HCT116 (cell line): ENCODE measurements around the gene INPP5J. TPM values are rescaled to one million over a fixed set of nuclear protein-coding genes. Genes with fewer than 3 reads are reported as not detected.

Experiments
- ATAC-seq: fragments of 200-7000 bp; cut with Tn5 transposase; 2 replicates; pipeline ENCODE4 v1.9.1; 2020; ENCODE audit warnings: mild to moderate bottlenecking, moderate library complexity
- BruUV-seq: library from RNA; stranded (reverse); fragments of 400-500 nt; replicated peaks from 2 replicates; lab custom pipeline; 2021; lab: Mats Ljungman, UMichigan
- CTCF ChIA-PET: fragments of 300-600 bp; sonication (Branson Sonifier 250); formaldehyde crosslinking; loops from one replicate; lab custom pipeline; 2021; ENCODE audit warnings: antibody characterized with exemption; lab: Charles Lee
- POLR2A ChIA-PET: fragments of 300-600, 350-600 bp; sonication (Branson Sonifier 250); formaldehyde crosslinking; loops from one replicate; lab custom pipeline; 2021; ENCODE audit warnings: antibody characterized with exemption; lab: Charles Lee
- RAD21 ChIA-PET, 2 experiments: fragments of 300-600 bp; sonication (Branson Sonifier 250); formaldehyde crosslinking; loops; one replicate each; lab custom pipeline; 2023; ENCODE audit warnings: low total read pairs in 2 of 2; ENCODE audit not compliant: uncharacterized antibody in 2 of 2, unreplicated experiment in 2 of 2, low non-redundant PET in 1 of 2; lab: Charles Lee
- DNase-seq: peaks from one replicate; pipeline ENCODE4 v3.0.0-alpha.2; 2010; ENCODE audit warnings: low read depth, low spot score
- H2AFZ ChIP-seq: fragments of 200-600 bp; shearing (Covaris generic), sonication (generic); 2 replicates; pipeline ENCODE4 v1.6.1; 2017; ENCODE audit warnings: low read depth, mixed run types, mixed read lengths, antibody characterized with exemption, low read length; ENCODE audit not compliant: poor library complexity, severe bottlenecking
- H3K27ac ChIP-seq: 2 replicates; pipeline ENCODE4 v1.5.1; 2012; ENCODE audit warnings: low read depth, low read length
- H3K27me3 ChIP-seq: fragments of 200-600 bp; sonication (generic); 2 replicates; pipeline ENCODE4 v1.6.1; 2016; ENCODE audit warnings: mixed run types, low read length, mixed read lengths; ENCODE audit not compliant: insufficient read depth
- H3K36me3 ChIP-seq, 2 experiments: fragments of 200-500 bp in 1 of 2; fragments of 200-600 bp in 1 of 2; sonication (Bioruptor generic) in 1 of 2; sonication (generic) in 1 of 2; 2 replicates each; pipeline versions ENCODE4 v1.5.1 to v1.6.1; 2014 to 2016; ENCODE audit warnings: low read length in 2 of 2, inconsistent platforms in 1 of 2, mixed read lengths in 1 of 2, mixed run types in 1 of 2; ENCODE audit not compliant: insufficient read depth in 2 of 2, control insufficient read depth in 1 of 2
- H3K4me1 ChIP-seq, 2 experiments: fragments of 200-600 bp in 1 of 2; sonication (generic) in 1 of 2; 2 replicates each; pipeline versions ENCODE4 v1.5.1 to v1.6.1; 2012 to 2017; ENCODE audit warnings: low read length in 2 of 2, inconsistent platforms in 1 of 2, mild to moderate bottlenecking in 1 of 2, mixed read lengths in 1 of 2, mixed run types in 1 of 2, moderate library complexity in 1 of 2; ENCODE audit not compliant: insufficient read depth in 2 of 2, control insufficient read depth in 1 of 2
- H3K4me2 ChIP-seq: fragments of 200-600 bp; sonication (generic); 2 replicates; pipeline ENCODE4 v1.6.1; 2017; ENCODE audit warnings: mixed run types, low read length, mixed read lengths
- H3K4me3 ChIP-seq, 2 experiments: fragments of 200-600 bp in 1 of 2; sonication (generic) in 1 of 2; replicated peaks in 1 of 2; 2 replicates each; pipeline ENCODE4 v1.5.1; 2011 to 2016; ENCODE audit warnings: low read length in 2 of 2, control low read depth in 1 of 2, low read depth in 1 of 2, mild to moderate bottlenecking in 1 of 2, mixed read lengths in 1 of 2, mixed run types in 1 of 2
- H3K79me2 ChIP-seq: fragments of 200-600 bp; sonication (generic); 2 replicates; pipeline ENCODE4 v1.6.1; 2017; ENCODE audit warnings: mild to moderate bottlenecking, mixed run types, low read length, moderate library complexity, mixed read lengths; ENCODE audit not compliant: insufficient read depth
- H3K9ac ChIP-seq: fragments of 200-600 bp; sonication (generic); 2 replicates; pipeline ENCODE4 v1.6.1; 2016; ENCODE audit warnings: low read length, mixed read lengths
- H3K9me2 ChIP-seq: fragments of 200-600 bp; sonication (generic), shearing (Covaris generic); 2 replicates; pipeline ENCODE4 v1.6.1; 2017; ENCODE audit warnings: mixed run types, mild to moderate bottlenecking, moderate library complexity; ENCODE audit not compliant: insufficient read depth
- H3K9me3 ChIP-seq, 2 experiments: fragments of 200-500 bp in 1 of 2; fragments of 200-600 bp in 1 of 2; sonication (Bioruptor generic) in 1 of 2; sonication (generic) in 1 of 2; 2 replicates each; pipeline ENCODE4 v1.6.1; 2014 to 2017; ENCODE audit warnings: low read length in 2 of 2, mixed read lengths in 2 of 2, inconsistent platforms in 1 of 2, low read depth in 1 of 2, mild to moderate bottlenecking in 1 of 2, mixed run types in 1 of 2, moderate library complexity in 1 of 2; ENCODE audit not compliant: control insufficient read depth in 1 of 2, insufficient read depth in 1 of 2
- H4K20me1 ChIP-seq: fragments of 200-600 bp; sonication (generic), shearing (Covaris generic); 2 replicates; pipeline ENCODE4 v1.6.1; 2017; ENCODE audit warnings: mixed run types, mild to moderate bottlenecking, moderate library complexity; ENCODE audit not compliant: insufficient read depth
- CEBPB ChIP-seq: IDR thresholded peaks from 2 replicates; pipeline ENCODE4 v1.6.1; 2012; ENCODE audit warnings: low read depth
- ELF1 ChIP-seq: IDR thresholded peaks from 2 replicates; pipeline ENCODE4 v1.6.1; 2012; ENCODE audit warnings: low read depth, borderline replicate concordance
- FOSL1 ChIP-seq: IDR thresholded peaks from 2 replicates; pipeline ENCODE4 v1.6.1; 2012; ENCODE audit warnings: low read depth
- POLR2AphosphoS5 ChIP-seq: IDR thresholded peaks from 2 replicates; pipeline ENCODE4 v1.6.1; 2011; ENCODE audit warnings: mild to moderate bottlenecking, low read depth, low read length, moderate library complexity
- RAD21 ChIP-seq: IDR thresholded peaks from 2 replicates; pipeline ENCODE4 v1.6.1; 2012; ENCODE audit warnings: low read depth, mild to moderate bottlenecking
- SP1 ChIP-seq: IDR thresholded peaks from 2 replicates; pipeline ENCODE4 v1.6.1; 2012; ENCODE audit warnings: low read depth
- YY1 ChIP-seq: IDR thresholded peaks from 2 replicates; pipeline ENCODE4 v1.6.1; 2011; ENCODE audit warnings: low read length, low read depth, moderate library complexity, mild to moderate bottlenecking; ENCODE audit not compliant: insufficient replicate concordance; ENCODE audit errors: extremely low read depth
- intact Hi-C: fragments of 100-400 bp; cut with micrococcal nuclease; formaldehyde crosslinking; loops from 2 replicates; pipeline ENCODE4 v1.10.0; 2022
- total RNA-seq: library from RNA; stranded (reverse); gene quantifications from one replicate; pipeline ENCODE4 v1.2.1, GENCODE V29; 2021; ENCODE audit not compliant: unreplicated experiment
- TF ChIP-seq, protein P1 (sequence below): IDR thresholded peaks from 2 replicates; pipeline ENCODE4 v1.6.1; 2012
- TF ChIP-seq, protein P2 (sequence below): IDR thresholded peaks from 2 replicates; pipeline ENCODE4 v1.6.1; 2012

Gene INPP5J
- total RNA-seq, 1 experiment from 2014 or later, result 8.9 TPM

DNA sequence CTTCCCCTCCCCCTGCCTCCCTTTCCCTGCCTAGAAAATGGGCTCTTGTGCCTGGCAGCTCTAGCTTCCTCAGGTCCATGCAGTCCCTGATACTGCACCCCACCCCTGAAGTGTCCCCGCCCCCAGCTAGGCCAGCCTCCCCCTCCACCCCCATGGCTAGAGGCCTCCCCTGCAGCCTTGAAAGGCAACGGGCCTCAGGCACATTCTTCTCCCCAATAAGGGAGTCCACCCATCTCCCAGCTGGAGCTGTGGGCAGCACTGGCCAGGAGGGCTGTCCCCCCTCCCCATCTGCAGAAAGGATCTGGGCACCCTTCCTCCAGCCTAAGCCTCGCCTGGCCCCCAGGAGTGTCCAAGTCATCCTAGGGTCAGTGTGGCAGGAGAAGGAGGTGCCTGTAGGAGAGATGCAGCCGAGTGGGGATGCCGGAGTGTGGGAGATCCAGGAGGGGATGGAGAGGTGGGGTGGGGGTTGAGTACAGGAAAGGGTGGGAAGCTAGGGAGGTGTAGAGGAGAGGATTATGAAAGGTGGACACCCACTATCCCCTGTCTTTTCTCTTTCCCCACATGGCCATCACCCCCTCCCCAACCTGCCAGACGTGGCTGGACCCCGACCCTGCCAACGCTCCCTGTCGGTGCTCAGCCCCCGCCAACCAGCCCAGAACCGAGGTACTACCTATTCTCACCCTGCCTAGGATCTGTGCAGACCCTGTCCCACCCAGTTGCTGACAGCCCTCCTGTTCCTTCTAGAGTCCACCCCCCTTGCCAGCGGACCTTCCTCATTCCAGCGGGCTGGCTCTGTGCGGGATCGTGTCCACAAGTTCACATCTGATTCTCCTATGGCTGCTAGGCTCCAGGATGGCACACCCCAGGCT is 32.3 kb upstream of the INPP5J start:
- no peak overlapping the region for H3K27ac ChIP-seq
- no peak overlapping the region for H2AFZ ChIP-seq
- ATAC-seq, result no peak
- BruUV-seq, result no TSS peak
- H4K20me1 ChIP-seq, result no peaks in the 10 kb centered on the region
- H3K79me2 ChIP-seq, result peaks cover 18% of the 10 kb centered on the region
- ChIA-PET RAD21 (interaction anchor here in 1 of 2 experiments (0.6 kb wide), 1 partner anchor 50 kb away, joined by 8 read pairs; no protein-coding TSS in a partner anchor), POLR2A (no interaction called here), CTCF (no interaction called here)
- H3K27me3 ChIP-seq, result no peaks in the 10 kb centered on the region
- DNase-seq, result no peak
- intact Hi-C loops, result no loop called here
- no peak overlapping the region for H3K4me3 ChIP-seq
- H3K9me2 ChIP-seq, result no peaks in the 10 kb centered on the region
- no peak for TF ChIP-seq ELF1
- TF ChIP-seq SP1, result no peak
- TF ChIP-seq RAD21, result no peak
- no peak for TF ChIP-seq YY1
- TF ChIP-seq, protein P1, sequence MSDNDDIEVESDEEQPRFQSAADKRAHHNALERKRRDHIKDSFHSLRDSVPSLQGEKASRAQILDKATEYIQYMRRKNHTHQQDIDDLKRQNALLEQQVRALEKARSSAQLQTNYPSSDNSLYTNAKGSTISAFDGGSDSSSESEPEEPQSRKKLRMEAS, result no peak
- no peak for TF ChIP-seq POLR2AphosphoS5
- TF ChIP-seq, protein P2, sequence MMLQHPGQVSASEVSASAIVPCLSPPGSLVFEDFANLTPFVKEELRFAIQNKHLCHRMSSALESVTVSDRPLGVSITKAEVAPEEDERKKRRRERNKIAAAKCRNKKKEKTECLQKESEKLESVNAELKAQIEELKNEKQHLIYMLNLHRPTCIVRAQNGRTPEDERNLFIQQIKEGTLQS, result no peak
- TF ChIP-seq FOSL1, result no peak
- TF ChIP-seq CEBPB, result no peak
- H3K9ac ChIP-seq, result no peak overlapping the region
- peaks cover 0 to 17% of the 10 kb centered on the region in 2 experiments; a peak in 2 of 4 replicates for H3K4me1 ChIP-seq
- peaks cover 34 to 48% of the 10 kb centered on the region in 2 experiments; a peak in 3 of 4 replicates for H3K36me3 ChIP-seq
- H3K4me2 ChIP-seq, result no peak overlapping the region
- H3K9me3 ChIP-seq, result no peaks in the 10 kb centered on the region
